ENCODE data around the gene SLITRK4. TPM values are rescaled to one million over a fixed set of nuclear protein-coding genes. Genes with fewer than 3 reads are reported as not detected.
A peak's percentile ranks its signal among the peaks of the same experiment; 100 is the strongest.

The SLITRK4 gene
- total RNA-seq, 1 donor from 2014 or later = 5.1 TPM

GRCh38 chrX:143663755-143664154 is 27.9 kb upstream of the SLITRK4 start:
- TF ChIP-seq CTCF (IDR thresholded peaks at IDR 0.05; ENCODE audit: insufficient read depth, low read length, poor library complexity, severe bottlenecking) = no peak

DNA sequence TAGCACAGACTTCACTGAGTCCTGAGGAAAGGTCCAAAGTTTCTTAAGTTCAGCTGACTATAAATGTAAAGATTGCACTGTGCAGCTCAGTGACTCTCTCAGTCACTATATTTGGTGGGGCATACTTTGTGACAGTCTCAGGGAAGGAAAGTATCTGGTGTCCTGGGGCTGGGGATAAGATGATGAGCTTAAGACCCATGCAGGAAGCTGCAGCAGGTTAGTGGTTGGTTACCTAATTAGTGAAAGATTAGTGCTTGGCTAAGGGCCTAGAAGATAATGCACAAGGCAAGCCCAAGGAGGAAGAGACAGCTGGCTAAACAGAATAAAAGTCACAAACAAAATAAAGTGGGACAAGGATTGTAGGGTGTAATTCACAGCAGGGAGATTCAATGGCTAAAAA is 25.4 kb upstream of the SLITRK4 start:
- TF ChIP-seq CTCF (IDR thresholded peaks at IDR 0.05; ENCODE audit: insufficient read depth, low read length, poor library complexity, severe bottlenecking) = no peak
- Histone ChIP-seq H3K4me3 (ENCODE audit: low read depth, low read length) (no peak overlapping the region), H3K36me3 (ENCODE audit: control insufficient read depth, insufficient read depth, low read length) (no peaks in the 10 kb centered on the region), H3K27me3 (ENCODE audit: control insufficient read depth, insufficient read depth, low read length) (no peaks in the 10 kb centered on the region)
- no peak for DNase-seq (ENCODE audit: low read depth)

More at GRCh38 chrX:143663755-143664154, 27.9 kb upstream of the SLITRK4 start:
- Histone ChIP-seq H3K4me3 (ENCODE audit: low read depth, low read length) (no peak overlapping the region), H3K36me3 (ENCODE audit: control insufficient read depth, insufficient read depth, low read length) (no peaks in the 10 kb centered on the region), H3K27me3 (ENCODE audit: control insufficient read depth, insufficient read depth, low read length) (no peaks in the 10 kb centered on the region)
- no peak for DNase-seq (ENCODE audit: low read depth)

- Histone ChIP-seq H3K4me3 (ENCODE audit: low read depth, low read length) (no peak overlapping the region), H3K36me3 (ENCODE audit: control insufficient read depth, insufficient read depth, low read length) (no peaks in the 10 kb centered on the region), H3K27me3 (ENCODE audit: control insufficient read depth, insufficient read depth, low read length) (no peaks in the 10 kb centered on the region)
- DNase-seq (ENCODE audit: low read depth) = no peak
- peak; percentile 35 for TF ChIP-seq CTCF (IDR thresholded peaks at IDR 0.05; ENCODE audit: insufficient read depth, low read length, poor library complexity, severe bottlenecking)
Measured at GRCh38 chrX:143648705-143649104, 12.8 kb upstream of the SLITRK4 start.

GRCh38 chrX:143642426-143642825 is 6.5 kb upstream of the SLITRK4 start:
- no peak for DNase-seq (ENCODE audit: low read depth)
- no peak for TF ChIP-seq CTCF (IDR thresholded peaks at IDR 0.05; ENCODE audit: insufficient read depth, low read length, poor library complexity, severe bottlenecking)
- Histone ChIP-seq H3K4me3 (ENCODE audit: low read depth, low read length) (no peak overlapping the region), H3K27me3 (ENCODE audit: control insufficient read depth, insufficient read depth, low read length) (no peaks in the 10 kb centered on the region), H3K36me3 (ENCODE audit: control insufficient read depth, insufficient read depth, low read length) (no peaks in the 10 kb centered on the region)

- no peak for TF ChIP-seq CTCF (IDR thresholded peaks at IDR 0.05; ENCODE audit: insufficient read depth, low read length, poor library complexity, severe bottlenecking)
- no peaks in the 10 kb centered on the region for H3K36me3 ChIP-seq (ENCODE audit: control insufficient read depth, insufficient read depth, low read length)
- no peaks in the 10 kb centered on the region for H3K27me3 ChIP-seq (ENCODE audit: control insufficient read depth, insufficient read depth, low read length)
- DNase-seq (ENCODE audit: low read depth) = no peak
- H3K4me3 ChIP-seq (ENCODE audit: low read depth, low read length) = no peak overlapping the region
Measured at GRCh38 chrX:143636831-143637230, 930 bp upstream of the SLITRK4 start.

GRCh38 chrX:143634663-143635455 is 1.0 kb downstream of the SLITRK4 start:
- Histone ChIP-seq H3K4me3 (ENCODE audit: low read depth, low read length) (peak overlapping the region; percentile 61), H3K27me3 (ENCODE audit: control insufficient read depth, insufficient read depth, low read length) (no peaks in the 10 kb centered on the region)
- TF ChIP-seq CTCF (IDR thresholded peaks at IDR 0.05; ENCODE audit: insufficient read depth, low read length, poor library complexity, severe bottlenecking) = no peak

More at GRCh38 chrX:143634663-143635455, 1.0 kb downstream of the SLITRK4 start:
- no peaks in the 10 kb centered on the region for H3K36me3 ChIP-seq (ENCODE audit: control insufficient read depth, insufficient read depth, low read length)
- DNase-seq (ENCODE audit: low read depth) = no peak

Measured in kidney epithelial cell (primary cell).